ENCODE data around the gene IL10. TPM values are rescaled to one million over a fixed set of nuclear protein-coding genes. Genes with fewer than 3 reads are reported as not detected.

IL10 gene
- polyA plus RNA-seq, 3 donors: 4.1 to 68.1 (median 7.8) TPM

DNA sequence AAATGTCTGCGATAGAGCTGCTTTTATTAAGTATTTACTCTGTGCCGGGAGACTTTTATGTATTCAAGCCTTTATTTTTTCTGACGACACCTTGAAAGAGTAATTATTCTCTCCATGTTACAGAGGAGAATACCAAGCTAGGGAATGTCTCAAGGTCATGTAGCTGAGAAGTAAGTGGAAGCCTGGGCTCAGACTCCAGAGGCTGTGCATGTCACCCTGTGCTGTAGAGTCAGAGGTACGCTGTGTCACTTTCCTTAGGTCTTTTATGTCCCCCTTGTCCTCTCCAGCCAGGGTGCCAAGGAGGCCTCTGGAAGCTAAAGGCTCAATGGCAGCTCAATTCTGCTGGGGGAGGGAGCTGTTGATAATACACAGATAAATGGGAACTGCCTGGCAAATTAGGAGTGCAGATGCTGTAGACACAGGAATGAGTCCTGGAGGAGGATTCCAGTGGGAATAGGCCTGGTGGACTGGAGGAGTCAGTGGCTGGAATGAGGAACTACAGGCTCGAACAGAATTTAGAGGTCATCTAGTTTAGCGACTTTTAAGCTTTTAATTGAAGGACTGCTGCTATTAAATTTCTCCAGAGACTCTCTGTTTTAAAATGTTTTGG is 11.0 kb downstream of the IL10 start:
- H3K27ac Mint-ChIP-seq: no peak overlapping the region

DNA sequence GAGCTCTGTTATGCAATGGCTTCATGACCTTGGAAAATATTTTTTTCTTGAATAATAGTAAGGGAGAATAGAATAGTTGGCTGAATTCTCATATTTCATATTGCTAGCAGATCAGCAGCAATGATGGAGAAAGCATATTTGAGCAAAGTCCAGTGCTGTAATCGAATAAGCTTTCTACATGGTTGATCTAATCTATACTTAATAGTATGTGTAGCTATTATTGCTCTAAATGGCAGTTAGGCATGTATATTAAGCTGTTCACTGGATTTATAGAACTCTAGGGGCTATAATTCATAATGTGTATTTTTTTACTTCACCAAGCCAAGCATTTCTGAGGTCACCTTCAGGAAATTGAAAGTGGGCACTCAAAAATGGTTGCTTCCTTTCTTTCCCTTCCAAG is 11.7 kb downstream of the IL10 start:
- H3K9me3 ChIP-seq (replicated peaks in 1 of 2; ENCODE audit: control insufficient read depth in 1 of 2, insufficient read depth in 1 of 2, low read length in 2 of 2): peaks cover 0 to 3% of the 10 kb centered on the region in 2 donors
- no CpG with 5 or more reads among the region's 1 CpG for WGBS (ENCODE audit: insufficient coverage)
- H3K36me3 ChIP-seq (replicated peaks in 1 of 2; ENCODE audit: control insufficient read depth in 1 of 2, insufficient read depth in 2 of 2, low read length in 2 of 2): no peaks in the 10 kb centered on the region
- DNase-seq: no peak
- H3K27ac Mint-ChIP-seq: no peak overlapping the region
- peaks cover 6% of the 10 kb centered on the region for H3K4me1 Mint-ChIP-seq
- TF ChIP-seq, protein P1, sequence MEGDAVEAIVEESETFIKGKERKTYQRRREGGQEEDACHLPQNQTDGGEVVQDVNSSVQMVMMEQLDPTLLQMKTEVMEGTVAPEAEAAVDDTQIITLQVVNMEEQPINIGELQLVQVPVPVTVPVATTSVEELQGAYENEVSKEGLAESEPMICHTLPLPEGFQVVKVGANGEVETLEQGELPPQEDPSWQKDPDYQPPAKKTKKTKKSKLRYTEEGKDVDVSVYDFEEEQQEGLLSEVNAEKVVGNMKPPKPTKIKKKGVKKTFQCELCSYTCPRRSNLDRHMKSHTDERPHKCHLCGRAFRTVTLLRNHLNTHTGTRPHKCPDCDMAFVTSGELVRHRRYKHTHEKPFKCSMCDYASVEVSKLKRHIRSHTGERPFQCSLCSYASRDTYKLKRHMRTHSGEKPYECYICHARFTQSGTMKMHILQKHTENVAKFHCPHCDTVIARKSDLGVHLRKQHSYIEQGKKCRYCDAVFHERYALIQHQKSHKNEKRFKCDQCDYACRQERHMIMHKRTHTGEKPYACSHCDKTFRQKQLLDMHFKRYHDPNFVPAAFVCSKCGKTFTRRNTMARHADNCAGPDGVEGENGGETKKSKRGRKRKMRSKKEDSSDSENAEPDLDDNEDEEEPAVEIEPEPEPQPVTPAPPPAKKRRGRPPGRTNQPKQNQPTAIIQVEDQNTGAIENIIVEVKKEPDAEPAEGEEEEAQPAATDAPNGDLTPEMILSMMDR (IDR thresholded peaks at IDR 0.05): no peak
- H3K9me3 Mint-ChIP-seq: peaks cover 0 to 9% (median 3%) of the 10 kb centered on the region in 7 donors
- H4K20me1 ChIP-seq (ENCODE audit: insufficient read depth, low read length): no peaks in the 10 kb centered on the region
- H3K4me1 ChIP-seq (ENCODE audit: control insufficient read depth in 1 of 2, insufficient read depth in 2 of 2, low read length in 2 of 2): peaks cover 8 to 14% of the 10 kb centered on the region in 2 donors
- no peak overlapping the region for H3K4me3 Mint-ChIP-seq
- H2AFZ ChIP-seq (ENCODE audit: insufficient read depth, low read depth, low read length, poor library complexity, severe bottlenecking): no peak overlapping the region
- no peak overlapping the region for H3K9ac ChIP-seq (ENCODE audit: insufficient read depth, low read length, poor library complexity, severe bottlenecking)
- H3K79me2 ChIP-seq (ENCODE audit: insufficient read depth, low read length): no peaks in the 10 kb centered on the region
- no peaks in the 10 kb centered on the region for H3K27me3 ChIP-seq (ENCODE audit: control insufficient read depth in 2 of 2, insufficient read depth in 2 of 2, low read length in 2 of 2)
- no peak overlapping the region for H3K27ac ChIP-seq (ENCODE audit: low read depth in 1 of 2, low read length in 2 of 2)
- H3K4me3 ChIP-seq (replicated peaks in 1 of 3; ENCODE audit: low read depth in 2 of 3, low read length in 3 of 3): no peak overlapping the region
- H3K36me3 Mint-ChIP-seq: peaks cover 2 to 3% of the 10 kb centered on the region in 2 donors
- intact Hi-C loops (cut with micrococcal nuclease): no loop called here
- H3K4me2 ChIP-seq (replicated peaks; ENCODE audit: extremely low read depth, low read length, poor library complexity, severe bottlenecking): no peak overlapping the region
- peaks cover 3 to 15% (median 3%) of the 10 kb centered on the region in 3 donors for H3K27me3 Mint-ChIP-seq (ENCODE audit: low read depth in 3 of 3)

More for the DNA sequence above, 11.0 kb downstream of the IL10 start:
- H3K27me3 Mint-ChIP-seq (ENCODE audit: low read depth in 3 of 3): peaks cover 3 to 15% (median 4%) of the 10 kb centered on the region in 3 donors
- DNase-seq: no peak
- Histone ChIP-seq H3K4me2 (replicated peaks; ENCODE audit: extremely low read depth, low read length, poor library complexity, severe bottlenecking) (no peak overlapping the region), H4K20me1 (ENCODE audit: insufficient read depth, low read length) (no peaks in the 10 kb centered on the region), H3K9ac (ENCODE audit: insufficient read depth, low read length, poor library complexity, severe bottlenecking) (no peak overlapping the region), H2AFZ (ENCODE audit: insufficient read depth, low read depth, low read length, poor library complexity, severe bottlenecking) (no peak overlapping the region), H3K9me3 (replicated peaks in 1 of 2; ENCODE audit: control insufficient read depth in 1 of 2, insufficient read depth in 1 of 2, low read length in 2 of 2) (peaks cover 0 to 3% of the 10 kb centered on the region in 2 donors), H3K79me2 (ENCODE audit: insufficient read depth, low read length) (no peaks in the 10 kb centered on the region), H3K27ac (ENCODE audit: low read depth in 1 of 2, low read length in 2 of 2) (no peak overlapping the region), H3K4me3 (replicated peaks in 1 of 3; ENCODE audit: low read depth in 2 of 3, low read length in 3 of 3) (no peak overlapping the region), H3K36me3 (replicated peaks in 1 of 2; ENCODE audit: control insufficient read depth in 1 of 2, insufficient read depth in 2 of 2, low read length in 2 of 2) (no peaks in the 10 kb centered on the region), H3K4me1 (ENCODE audit: control insufficient read depth in 1 of 2, insufficient read depth in 2 of 2, low read length in 2 of 2) (peaks cover 15 to 20% of the 10 kb centered on the region in 2 donors), H3K27me3 (ENCODE audit: control insufficient read depth in 2 of 2, insufficient read depth in 2 of 2, low read length in 2 of 2) (no peaks in the 10 kb centered on the region)
- no peak overlapping the region for H3K4me3 Mint-ChIP-seq
- intact Hi-C loops (cut with micrococcal nuclease): no loop called here
- peaks cover 2 to 3% of the 10 kb centered on the region in 2 donors for H3K36me3 Mint-ChIP-seq
- peaks cover 0 to 9% (median 3%) of the 10 kb centered on the region in 7 donors for H3K9me3 Mint-ChIP-seq
- TF ChIP-seq, protein P1 (IDR thresholded peaks at IDR 0.05): no peak
- H3K4me1 Mint-ChIP-seq: peaks cover 13% of the 10 kb centered on the region
- WGBS (ENCODE audit: insufficient coverage): no CpG with 5 or more reads among the region's 6 CpGs
